Stimulated activated naive CD4-positive, alpha-beta T cell treated with Interleukin-2 at 50 U/mL for 16 hours (primary cell): ENCODE data around the gene PCNX2.
"Not testable (repeated sequence)": the region's sequence is repeated elsewhere in the genome, so short reads cannot be mapped to it uniquely, and the experiment has no call there.

Source experiments
- DNase-seq: peaks from one replicate; lab custom pipeline; 2025; lab: John Stamatoyannopoulos, UW

Gene PCNX2

GRCh38 chr1:233102341-233102740 lies 193.2 kb downstream of the PCNX2 start:
- DNase-seq, result no peak

DNA sequence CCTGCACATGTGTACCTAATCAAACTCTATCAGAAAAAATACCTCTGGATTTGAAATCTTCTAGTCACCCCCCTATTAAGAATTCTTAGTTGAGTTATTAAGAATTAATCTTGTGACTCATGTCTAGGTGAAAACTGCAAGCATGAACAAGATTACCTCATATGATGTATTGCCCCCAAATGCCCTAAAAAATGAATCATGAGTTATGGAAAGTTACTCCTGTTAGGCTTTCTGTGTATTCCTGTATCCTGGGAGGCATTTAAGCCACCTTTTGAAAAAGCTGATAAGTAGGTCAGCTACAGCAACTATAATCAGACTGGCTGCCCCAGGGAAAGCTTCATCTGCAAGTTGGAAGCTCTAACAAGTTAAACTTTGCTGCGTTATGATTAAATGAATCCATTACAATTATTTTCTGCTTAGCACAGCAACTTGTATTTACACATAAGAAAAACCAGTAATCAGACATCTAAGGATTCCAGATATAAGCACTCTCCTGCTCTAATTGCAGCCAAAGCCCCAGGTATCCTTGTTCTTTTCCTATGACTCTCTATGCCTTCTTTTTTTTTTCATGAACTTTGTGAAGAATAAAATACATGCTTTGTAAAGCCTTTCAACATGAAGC lies 197.5 kb downstream of the PCNX2 start:
- DNase-seq, result no peak

DNA sequence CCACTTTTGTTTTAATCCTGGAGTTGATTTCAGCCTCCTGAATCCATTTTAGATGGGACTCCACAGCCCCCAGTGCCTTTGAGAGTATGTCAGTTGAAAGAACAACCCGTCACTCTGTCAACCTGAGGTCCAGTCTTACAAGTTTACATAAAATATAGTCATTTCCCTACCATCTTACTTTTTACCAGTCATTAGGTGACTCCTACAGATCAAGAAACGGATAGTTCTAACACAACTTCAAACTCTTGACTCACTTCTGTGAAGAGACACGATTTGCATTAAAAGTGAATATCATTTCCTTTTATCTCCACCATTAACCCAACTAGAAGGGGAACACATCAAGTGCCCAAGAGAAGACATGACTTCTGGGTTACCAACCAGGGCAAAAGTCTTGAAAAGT lies 198.0 kb downstream of the PCNX2 start:
- DNase-seq, result no peak

DNA sequence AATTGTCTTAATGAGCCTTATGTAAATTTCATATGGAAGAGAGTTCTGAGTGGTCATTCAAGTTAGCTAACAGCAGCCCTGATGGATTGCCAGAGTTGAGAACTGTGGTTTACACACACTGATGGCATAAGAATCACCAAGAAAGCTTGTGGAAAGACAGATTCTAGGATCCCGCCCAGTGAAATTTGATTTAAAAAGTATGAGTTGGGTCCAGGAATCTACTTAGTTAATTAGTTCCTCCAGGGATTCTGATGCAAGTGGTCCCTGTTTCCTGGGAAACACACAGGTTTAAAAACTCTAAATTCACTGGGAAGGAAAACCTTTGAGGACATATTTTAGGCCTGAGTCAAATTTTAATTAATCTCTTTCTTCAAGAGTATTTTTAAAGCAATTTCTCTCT lies 200.8 kb downstream of the PCNX2 start:
- no peak for DNase-seq

DNA sequence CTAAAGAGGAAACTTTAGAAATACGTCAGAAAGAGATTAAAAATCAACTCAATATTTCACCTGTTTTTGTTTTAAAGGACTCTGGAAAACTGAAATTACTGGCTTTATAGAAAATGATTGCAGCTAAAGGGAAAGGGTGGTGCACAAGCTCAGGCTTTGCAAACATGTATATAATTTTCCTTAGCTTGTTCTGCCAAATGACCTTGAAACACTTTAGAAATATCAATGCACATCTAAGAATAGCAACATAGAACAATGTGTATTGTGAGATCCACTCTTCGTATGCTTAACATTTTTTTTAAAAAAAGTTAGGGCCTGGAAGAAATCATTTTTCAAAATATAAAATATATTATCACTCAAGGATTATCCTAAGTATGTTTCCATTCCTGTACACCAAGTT lies 201.3 kb downstream of the PCNX2 start:
- no peak for DNase-seq

DNA sequence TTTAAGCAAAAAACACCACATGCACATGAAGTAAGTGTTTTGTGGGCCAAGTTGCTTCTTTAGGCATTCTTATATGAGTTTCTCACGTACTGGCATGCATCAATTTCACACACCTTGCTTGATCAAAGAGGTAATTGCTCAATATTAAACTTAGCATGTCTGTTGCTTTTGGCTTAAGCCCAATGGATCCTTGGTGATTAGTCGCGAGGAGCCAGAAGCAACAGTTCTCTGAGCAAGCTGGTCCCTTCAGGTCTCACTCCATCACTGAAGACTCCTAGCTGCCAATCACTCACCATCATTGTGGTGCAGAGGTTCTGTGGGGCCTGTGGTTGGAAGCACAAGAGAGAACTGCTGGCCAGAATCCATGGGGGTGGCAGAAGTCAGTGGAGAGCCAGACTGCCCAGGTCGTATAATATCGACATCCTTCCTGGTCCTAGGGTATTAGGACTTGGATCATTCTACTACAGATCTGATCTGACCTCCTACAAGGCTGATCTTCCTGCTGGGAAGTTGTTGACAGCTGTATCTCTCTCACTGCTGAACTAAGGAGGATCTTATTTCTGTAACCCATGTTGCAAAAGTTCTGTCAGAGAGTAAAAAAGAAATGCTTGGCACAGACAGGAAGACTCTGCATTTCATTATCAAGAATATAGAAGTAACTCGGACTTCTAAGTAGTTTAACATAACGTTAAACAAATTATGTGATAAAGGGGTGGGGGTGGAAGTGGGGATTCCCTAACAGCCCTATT lies 204.6 kb downstream of the PCNX2 start:
- no peak for DNase-seq

- DNase-seq, result no peak
Observed at GRCh38 chr1:233089251-233089650, 206.3 kb downstream of the PCNX2 start.

DNA sequence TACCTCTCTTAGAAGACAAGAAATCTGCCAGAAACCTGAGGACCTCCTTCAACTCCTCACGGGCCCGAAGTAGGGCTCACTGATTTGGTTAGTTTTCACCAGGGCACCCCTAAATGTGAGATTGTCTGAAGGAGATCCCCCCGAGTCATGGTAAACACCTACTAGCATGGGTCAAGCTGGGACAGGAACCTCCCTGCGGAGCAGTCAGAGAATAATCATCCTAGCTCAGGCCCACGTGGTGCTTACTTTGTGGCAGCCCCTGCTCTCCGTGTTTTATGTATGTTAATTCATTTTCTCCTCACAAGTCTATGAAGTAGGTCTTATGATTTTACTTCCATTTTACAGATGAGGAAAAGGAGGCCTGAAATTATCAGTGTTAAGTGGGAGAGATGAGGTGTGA lies 206.9 kb downstream of the PCNX2 start:
- no peak for DNase-seq

GRCh38 chr1:233086961-233087881 lies 208.3 kb downstream of the PCNX2 start:
- DNase-seq, result no peak

DNA sequence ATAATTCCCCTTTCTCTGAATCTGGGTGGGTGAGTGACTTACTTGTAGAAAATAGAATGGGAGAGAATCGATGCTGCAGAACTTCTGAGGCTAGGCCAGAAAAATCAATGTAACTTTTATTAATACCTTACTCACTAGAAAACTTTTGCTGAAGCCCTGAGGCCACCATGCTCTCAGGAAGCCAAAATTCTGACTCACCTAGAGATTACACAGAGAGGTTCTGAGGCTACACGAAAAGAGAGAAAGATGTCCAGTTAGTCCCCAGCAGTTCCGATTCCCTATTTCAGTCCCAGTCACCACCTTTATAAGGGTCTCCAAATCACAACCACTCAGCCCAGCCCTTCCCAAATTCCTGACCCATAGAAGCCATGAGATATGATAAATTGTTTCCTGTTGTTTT lies 210.0 kb downstream of the PCNX2 start:
- no peak for DNase-seq

DNA sequence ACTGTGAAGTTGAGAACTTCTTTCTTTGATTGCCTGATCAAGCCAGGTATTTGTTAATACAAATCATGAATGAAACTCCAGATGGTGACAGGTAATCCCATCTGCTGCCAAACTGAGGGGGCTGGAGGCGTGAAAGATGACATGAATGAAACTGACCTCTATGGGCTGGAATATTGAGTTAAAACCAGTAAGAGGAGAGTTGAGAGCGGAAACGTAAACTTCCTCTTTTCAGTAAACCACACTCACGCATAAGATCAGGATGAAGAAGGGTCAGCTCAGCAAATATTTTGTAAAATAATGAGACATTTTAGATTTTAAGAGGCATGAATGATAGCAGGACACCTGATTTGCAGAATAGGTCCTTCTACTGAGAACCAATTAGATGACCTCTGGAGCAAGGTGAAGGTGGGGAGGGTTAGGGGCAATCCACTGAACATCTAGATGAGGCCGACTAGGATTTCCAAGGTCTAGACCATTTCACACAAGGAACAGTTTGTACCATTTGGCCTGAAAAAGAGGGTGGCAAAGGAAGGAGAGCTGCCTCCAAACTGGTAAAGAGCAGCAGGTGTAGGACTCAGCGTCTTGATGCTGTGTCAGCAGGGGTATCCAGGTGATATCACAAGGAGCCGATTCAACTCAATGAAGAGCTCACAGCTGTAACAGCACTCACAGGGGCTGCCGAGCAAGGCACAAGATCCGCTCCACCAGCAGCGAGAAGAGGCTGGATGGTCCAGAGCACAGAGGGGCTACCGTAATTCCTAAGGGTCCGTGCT lies 212.6 kb downstream of the PCNX2 start:
- DNase-seq, result no peak

- DNase-seq, result no peak
Observed at GRCh38 chr1:233081735-233082134, 213.8 kb downstream of the PCNX2 start.

- not testable (repeated sequence) for DNase-seq
Observed at GRCh38 chr1:233080827-233081226, 214.7 kb downstream of the PCNX2 start.

DNA sequence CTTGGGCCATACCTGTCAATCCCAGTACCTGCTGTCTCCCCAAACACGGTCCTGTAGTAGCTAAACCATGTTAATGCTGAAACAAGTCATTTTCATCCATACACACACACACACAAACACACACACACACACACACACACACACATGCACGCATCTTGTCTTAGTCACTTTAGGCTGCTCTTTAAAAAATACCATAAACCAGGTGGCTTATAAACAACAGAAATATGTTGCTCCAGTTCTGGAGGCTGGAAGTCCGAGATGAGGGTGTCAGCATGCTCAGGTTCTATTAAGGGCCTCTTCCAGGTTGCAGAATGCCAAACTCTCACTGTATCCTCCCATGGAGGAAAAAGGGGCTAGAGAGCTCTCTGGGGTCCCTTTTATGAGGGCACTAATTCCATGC lies 215.2 kb downstream of the PCNX2 start:
- DNase-seq, result no peak

DNA sequence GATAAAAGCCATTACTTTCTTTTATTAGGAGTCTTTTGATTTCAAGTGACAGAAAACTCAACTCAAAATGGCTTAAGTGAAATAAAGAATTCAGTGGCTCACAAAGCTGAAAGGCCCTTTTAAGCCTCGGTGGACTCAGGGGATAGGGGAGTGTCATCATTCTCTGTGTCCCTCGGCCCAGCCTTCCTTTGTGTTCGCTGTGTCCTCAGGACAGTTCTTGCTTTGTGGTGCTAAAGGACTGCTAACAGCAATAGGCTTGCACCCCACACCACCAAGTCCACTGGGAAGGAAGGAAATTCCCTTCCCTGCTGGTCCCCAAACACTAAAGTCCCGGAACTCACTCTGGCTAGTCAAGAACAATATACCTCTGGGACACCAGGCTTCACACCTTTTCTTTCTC lies 216.0 kb downstream of the PCNX2 start:
- no peak for DNase-seq

- no peak for DNase-seq
Observed at GRCh38 chr1:233078396-233078795, 217.1 kb downstream of the PCNX2 start.

- no peak for DNase-seq
Observed at GRCh38 chr1:233075915-233076295, 219.6 kb downstream of the PCNX2 start.

- DNase-seq, result no peak
Observed at GRCh38 chr1:233066087-233066486, 229.4 kb downstream of the PCNX2 start.

DNA sequence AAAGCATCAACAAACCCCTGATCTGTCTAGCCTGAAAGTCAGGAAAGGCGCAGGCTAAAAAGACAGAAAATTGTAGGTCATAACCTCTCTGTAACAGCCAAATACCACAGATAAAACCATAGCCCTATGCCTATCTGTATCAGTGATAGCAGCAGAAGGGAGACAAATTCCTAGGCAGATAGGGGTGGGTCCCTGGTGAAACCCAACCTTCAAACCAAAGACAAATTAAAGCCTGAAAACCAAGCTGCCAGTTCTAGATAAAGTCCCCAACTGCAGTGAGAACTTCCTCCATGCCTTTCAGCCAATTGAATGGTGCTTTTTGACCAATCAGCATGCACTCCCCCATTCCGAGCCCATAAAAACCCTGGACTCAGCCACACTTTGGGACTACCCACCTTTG lies 229.8 kb downstream of the PCNX2 start:
- no peak for DNase-seq

DNA sequence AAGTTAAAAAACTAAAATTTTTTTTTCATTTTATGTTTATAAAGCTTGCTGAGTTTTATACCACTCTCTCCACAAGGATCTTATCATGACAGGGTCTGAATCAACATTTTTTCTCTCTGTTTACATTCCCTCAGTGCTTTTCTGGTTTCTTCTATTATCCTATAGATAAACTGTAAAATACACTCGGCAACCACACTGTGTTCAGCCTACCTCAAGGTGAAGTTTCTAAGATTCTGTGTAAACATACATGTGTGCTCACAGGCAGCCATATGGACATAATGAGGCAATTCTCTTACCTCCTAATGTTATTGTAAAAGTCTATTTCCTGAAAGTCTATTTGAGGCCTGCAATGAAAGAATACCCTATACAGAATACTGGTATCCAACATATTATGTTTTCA lies 230.5 kb downstream of the PCNX2 start:
- DNase-seq, result no peak

- no peak for DNase-seq
Observed at GRCh38 chr1:233063462-233063861, 232.1 kb downstream of the PCNX2 start.

- no peak for DNase-seq
Observed at GRCh38 chr1:233061265-233061664, 234.3 kb downstream of the PCNX2 start.
